ENCODE results near the gene ATF7. TPM values are rescaled to one million over a fixed set of nuclear protein-coding genes. Genes with fewer than 3 reads are reported as not detected.

The ATF7 gene
- total RNA-seq, 4 donors from 2014 or later, result 14.2 to 29.7 (median 26.8) TPM

- intact Hi-C loops (cut with DNase I; ENCODE audit: low total_unique reads), result no loop called here
These were observed 8.5 kb downstream of the ATF7 start for GRCh38 chr12:53617700-53618099.

GRCh38 chr12:53616950-53617349 lies 9.2 kb downstream of the ATF7 start:
- H3K4me1 ChIP-seq, result peaks cover 0 to 42% (median 10%) of the 10 kb centered on the region in 4 donors

More at GRCh38 chr12:53617700-53618099, 8.5 kb downstream of the ATF7 start:
- in situ Hi-C loops (cut with MboI; ENCODE audit: low pct_ligation_motif_present in 1 of 4, low pct_unique_long_range_greater_than_20kb in 1 of 4, low sequenced_read_pairs in 3 of 4), result no loop called here
- DNase-seq, result no peak
- H3K4me3 ChIP-seq, result peak overlapping the region in 1 of 4 donors; percentile 26
- H3K9me3 ChIP-seq, result no peaks in the 10 kb centered on the region
- TF ChIP-seq POLR2A (IDR thresholded peaks at IDR 0.05), result no peak
- TF ChIP-seq CTCF (IDR thresholded peaks at IDR 0.05), result no peak
- TF ChIP-seq POLR2AphosphoS5 (IDR thresholded peaks at IDR 0.05), result no peak
- TF ChIP-seq EP300 (IDR thresholded peaks at IDR 0.05; ENCODE audit: low read depth), result no peak
- peaks cover 0 to 6% (median 0%) of the 10 kb centered on the region in 4 donors for H3K36me3 ChIP-seq
- peak overlapping the region; percentile 30 to 64 (median 44) for H3K27ac ChIP-seq
- H3K4me1 ChIP-seq, result peaks cover 0 to 49% (median 13%) of the 10 kb centered on the region in 4 donors
- H3K27me3 ChIP-seq, result no peaks in the 10 kb centered on the region
- WGBS, 2 donors (ENCODE audit: low coverage in 1 of 2), result 56 to 61% methylated on average over 3 of the region's 3 CpGs

GRCh38 chr12:53613821-53614220 lies 12.4 kb downstream of the ATF7 start:
- no peak overlapping the region for H3K27ac ChIP-seq
- in situ Hi-C loops (cut with MboI; ENCODE audit: low pct_ligation_motif_present in 1 of 4, low pct_unique_long_range_greater_than_20kb in 1 of 4, low sequenced_read_pairs in 3 of 4), result no loop called here
- no peak for DNase-seq
- peaks cover 0 to 29% (median 8%) of the 10 kb centered on the region in 4 donors for H3K4me1 ChIP-seq
- H3K9me3 ChIP-seq, result no peaks in the 10 kb centered on the region
- intact Hi-C loops (cut with DNase I; ENCODE audit: low total_unique reads), result no loop called here
- TF ChIP-seq POLR2A (IDR thresholded peaks at IDR 0.05), result no peak
- no peak for TF ChIP-seq EP300 (IDR thresholded peaks at IDR 0.05; ENCODE audit: low read depth)
- TF ChIP-seq CTCF (IDR thresholded peaks at IDR 0.05), result no peak
- H3K4me3 ChIP-seq, result no peak overlapping the region
- 83 to 89% methylated on average over 1 of the region's 1 CpG for WGBS, 2 donors (ENCODE audit: low coverage in 1 of 2)
- peaks cover 0 to 6% (median 0%) of the 10 kb centered on the region in 4 donors for H3K36me3 ChIP-seq
- H3K27me3 ChIP-seq, result no peaks in the 10 kb centered on the region

More at GRCh38 chr12:53616950-53617349, 9.2 kb downstream of the ATF7 start:
- peaks cover 0 to 6% (median 0%) of the 10 kb centered on the region in 4 donors for H3K36me3 ChIP-seq
- no peaks in the 10 kb centered on the region for H3K9me3 ChIP-seq
- H3K27me3 ChIP-seq, result no peaks in the 10 kb centered on the region
- WGBS, 2 donors (ENCODE audit: low coverage in 1 of 2), result 75 to 84% methylated on average over 4 of the region's 4 CpGs
- no peak for DNase-seq
- intact Hi-C loops (cut with DNase I; ENCODE audit: low total_unique reads), result no loop called here
- H3K4me3 ChIP-seq, result no peak overlapping the region
- in situ Hi-C loops (cut with MboI; ENCODE audit: low pct_ligation_motif_present in 1 of 4, low pct_unique_long_range_greater_than_20kb in 1 of 4, low sequenced_read_pairs in 3 of 4), result no loop called here
- TF ChIP-seq POLR2A (IDR thresholded peaks at IDR 0.05) (no peak), EP300 (IDR thresholded peaks at IDR 0.05; ENCODE audit: low read depth) (no peak), POLR2AphosphoS5 (IDR thresholded peaks at IDR 0.05) (no peak), CTCF (IDR thresholded peaks at IDR 0.05) (no peak)
- peak overlapping the region in 1 of 4 donors; percentile 54 for H3K27ac ChIP-seq

GRCh38 chr12:53612978-53613377 lies 13.2 kb downstream of the ATF7 start:
- in situ Hi-C loops (cut with MboI; ENCODE audit: low pct_ligation_motif_present in 1 of 4, low pct_unique_long_range_greater_than_20kb in 1 of 4, low sequenced_read_pairs in 3 of 4) (no loop called here), intact Hi-C loops (cut with DNase I; ENCODE audit: low total_unique reads) (no loop called here)
- no peaks in the 10 kb centered on the region for H3K27me3 ChIP-seq
- H3K4me3 ChIP-seq, result no peak overlapping the region
- no peak for DNase-seq
- H3K9me3 ChIP-seq, result no peaks in the 10 kb centered on the region
- TF ChIP-seq EP300 (IDR thresholded peaks at IDR 0.05; ENCODE audit: low read depth), result no peak
- TF ChIP-seq CTCF (IDR thresholded peaks at IDR 0.05), result no peak
- no peak for TF ChIP-seq POLR2AphosphoS5 (IDR thresholded peaks at IDR 0.05)
- TF ChIP-seq POLR2A (IDR thresholded peaks at IDR 0.05), result no peak
- WGBS, 2 donors (ENCODE audit: low coverage in 1 of 2), result 79% methylated on average over 2 of the region's 2 CpGs; no CpG with 5 or more reads in 1 of the 2 donors
- H3K36me3 ChIP-seq, result peaks cover 0 to 6% (median 0%) of the 10 kb centered on the region in 4 donors
- H3K27ac ChIP-seq, result no peak overlapping the region
- H3K4me1 ChIP-seq, result peaks cover 0 to 21% (median 1%) of the 10 kb centered on the region in 4 donors
